Naive thymus-derived CD4-positive, alpha-beta T cell (primary cell): Measurements from ENCODE around the gene SELPLG. TPM values are rescaled to one million over a fixed set of nuclear protein-coding genes. Genes with fewer than 3 reads are reported as not detected.
A peak's percentile ranks its signal among the peaks of the same experiment; 100 is the strongest.

ENCODE experiments used
- ATAC-seq: fragments of 150-1000 bp; cut with Tn5 transposase; 2 replicates; pipeline ENCODE4 v1.10.0; 2021; ENCODE audit warnings: mild to moderate bottlenecking, moderate library complexity
- CTCF ChIA-PET: fragments of 350-600 bp; sonication (Branson Sonifier 250); formaldehyde crosslinking; loops from one replicate; lab custom pipeline; 2021; ENCODE audit warnings: antibody characterized with exemption; lab: Charles Lee
- POLR2A ChIA-PET: fragments of 350-600 bp; sonication (Branson Sonifier 250); formaldehyde crosslinking; loops from one replicate; lab custom pipeline; 2021; ENCODE audit warnings: antibody characterized with exemption, inconsistent platforms; lab: Charles Lee
- DNase-seq, 9 donors: peaks; one replicate each; pipeline versions ENCODE4 v3.0.0 to v3.0.0-alpha.2; 2020 to 2022; ENCODE audit warnings: mixed read lengths in 1 of 9
- H3K27ac ChIP-seq: one replicate; pipeline ENCODE4 v1.7.0; 2013; ENCODE audit warnings: mild to moderate bottlenecking, low read depth, low read length, moderate library complexity
- H3K27me3 ChIP-seq, 2 donors: one replicate each; pipeline ENCODE4 v1.7.0; 2013; ENCODE audit warnings: low read length in 2 of 2, mild to moderate bottlenecking in 2 of 2, moderate library complexity in 2 of 2; ENCODE audit not compliant: control insufficient read depth in 2 of 2, insufficient read depth in 2 of 2
- H3K36me3 ChIP-seq, 3 experiments: 1 replicate in 2 of 3; 2 replicates in 1 of 3; pipeline ENCODE4 v1.7.0; 2013; ENCODE audit warnings: low read length in 3 of 3, mild to moderate bottlenecking in 3 of 3, moderate library complexity in 1 of 3; ENCODE audit not compliant: insufficient read depth in 3 of 3, control insufficient read depth in 2 of 3
- H3K4me1 ChIP-seq, 2 donors: one replicate each; pipeline ENCODE4 v1.7.0; 2013; ENCODE audit warnings: low read length in 2 of 2, mild to moderate bottlenecking in 2 of 2, moderate library complexity in 1 of 2; ENCODE audit not compliant: control insufficient read depth in 2 of 2, insufficient read depth in 2 of 2
- H3K4me3 ChIP-seq: 2 replicates; pipeline ENCODE4 v1.7.0; 2013; ENCODE audit warnings: mild to moderate bottlenecking, low read length
- H3K9me3 ChIP-seq, 3 experiments: 1 replicate in 2 of 3; 2 replicates in 1 of 3; pipeline ENCODE4 v1.7.0; 2013; ENCODE audit warnings: low read length in 3 of 3; ENCODE audit not compliant: control insufficient read depth in 2 of 3
- H3K27ac Mint-ChIP-seq, 9 donors: one replicate each; pipeline ENCODE4 v1.8.0; 2020 to 2022; ENCODE audit warnings: mixed read lengths in 9 of 9, mild to moderate bottlenecking in 8 of 9, moderate library complexity in 5 of 9, inconsistent platforms in 2 of 9
- H3K27me3 Mint-ChIP-seq, 5 donors: one replicate each; pipeline ENCODE4 v1.8.0; 2021 to 2022; ENCODE audit warnings: mixed read lengths in 5 of 5, mild to moderate bottlenecking in 1 of 5
- H3K36me3 Mint-ChIP-seq, 5 donors: one replicate each; pipeline ENCODE4 v1.8.0; 2020 to 2022; ENCODE audit warnings: mixed read lengths in 5 of 5, mild to moderate bottlenecking in 3 of 5, inconsistent platforms in 1 of 5
- H3K4me1 Mint-ChIP-seq, 7 donors: one replicate each; pipeline ENCODE4 v1.8.0; 2020 to 2022; ENCODE audit warnings: mixed read lengths in 7 of 7, mild to moderate bottlenecking in 3 of 7, inconsistent platforms in 1 of 7
- H3K4me3 Mint-ChIP-seq, 10 donors: one replicate each; pipeline ENCODE4 v1.8.0; 2020 to 2022; ENCODE audit warnings: mild to moderate bottlenecking in 10 of 10, mixed read lengths in 10 of 10, moderate library complexity in 6 of 10, inconsistent platforms in 2 of 10
- H3K9me3 Mint-ChIP-seq, 11 donors: one replicate each; pipeline ENCODE4 v1.8.0; 2020 to 2022; ENCODE audit warnings: mixed read lengths in 11 of 11, mild to moderate bottlenecking in 4 of 11, inconsistent platforms in 1 of 11, moderate library complexity in 1 of 11
- intact Hi-C, 2 donors: fragments of 100-400 bp; cut with micrococcal nuclease; formaldehyde crosslinking; loops; one replicate each; pipeline ENCODE4 v1.15.1; 2023
- polyA plus RNA-seq, 2 donors: library from polyadenylated mRNA; unstranded; fragments of 300-500 nt; fragmentation: Illumina TruSeq; gene quantifications; one replicate each; pipeline ENCODE4 v1.2.3, GENCODE V29; 2021
- total RNA-seq, 6 experiments: library from RNA in 5 of 6; stranded (reverse) in 5 of 6; gene quantifications; 1 replicate in 5 of 6; 2 replicates in 1 of 6; pipeline ENCODE4 v1.2.3 and lab custom pipeline; 2021 to 2026

The SELPLG gene
- total and polyA plus RNA-seq, 7 experiments from 2014 or later = 54.3 to 831 (median 161) TPM

DNA sequence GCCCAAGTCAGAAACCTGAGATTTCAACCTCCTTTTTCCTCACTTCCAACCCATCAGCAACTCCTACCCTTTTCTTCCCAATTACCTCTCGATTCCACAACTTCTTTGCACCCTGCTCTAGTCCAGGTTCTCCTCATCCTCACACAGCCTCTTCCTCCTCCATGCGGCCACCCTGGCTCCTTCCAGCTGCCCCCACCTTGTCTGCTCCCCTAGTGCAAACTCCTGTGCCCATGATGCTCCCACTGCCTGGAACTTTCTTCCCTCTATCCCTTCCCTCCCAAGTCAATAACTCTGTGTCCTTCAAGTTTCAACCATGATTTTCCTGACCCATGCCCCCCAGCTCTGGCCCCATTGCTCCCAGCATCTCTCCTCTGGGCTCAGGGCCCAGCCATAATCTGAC lies 17.3 kb downstream of the SELPLG start:
- intact Hi-C loops = loop anchor here (5.0 to 10.0 kb wide), 5 partner anchors 46 to 854 kb away; partner anchors contain the start of genes PRDM4 (in 2 of the 2), SSH1 (in 1 of the 2) and UNG (in 1 of the 2)
- peak overlapping the region; percentile 78 to 93 (median 89) for H3K27ac Mint-ChIP-seq
- H3K9me3 Mint-ChIP-seq = peaks cover 0 to 12% (median 0%) of the 10 kb centered on the region in 11 donors
- Histone ChIP-seq H3K36me3 (peaks cover 0 to 14% (median 13%) of the 10 kb centered on the region in 3 experiments), H3K4me1 (peaks cover 21 to 27% of the 10 kb centered on the region in 2 donors), H3K9me3 (no peaks in the 10 kb centered on the region), H3K27me3 (no peaks in the 10 kb centered on the region), H3K27ac (peak overlapping the region; percentile 57), H3K4me3 (no peak overlapping the region)
- H3K36me3 Mint-ChIP-seq = peaks cover 0 to 41% (median 10%) of the 10 kb centered on the region in 5 donors
- H3K4me3 Mint-ChIP-seq = peak overlapping the region in 5 of 10 donors; percentile 12 to 70 (median 51)
- ChIA-PET CTCF (interaction anchor here (1.7 to 8.1 kb wide), 8 partner anchors 15 to 187 kb away, joined by 6 to 149 read pairs (median 29); partner anchors contain the start of genes ISCU, SART3 and SELPLG), POLR2A (interaction anchor here (0.8 to 10.5 kb wide), 6 partner anchors 16 to 56 kb away, joined by 3 to 132 read pairs (median 12); partner anchors contain the start of genes ISCU, SART3 and SELPLG)
- H3K4me1 Mint-ChIP-seq = peaks cover 34 to 61% (median 52%) of the 10 kb centered on the region in 7 donors
- no peaks in the 10 kb centered on the region for H3K27me3 Mint-ChIP-seq
- ATAC-seq = no peak
- DNase-seq = no peak

DNA sequence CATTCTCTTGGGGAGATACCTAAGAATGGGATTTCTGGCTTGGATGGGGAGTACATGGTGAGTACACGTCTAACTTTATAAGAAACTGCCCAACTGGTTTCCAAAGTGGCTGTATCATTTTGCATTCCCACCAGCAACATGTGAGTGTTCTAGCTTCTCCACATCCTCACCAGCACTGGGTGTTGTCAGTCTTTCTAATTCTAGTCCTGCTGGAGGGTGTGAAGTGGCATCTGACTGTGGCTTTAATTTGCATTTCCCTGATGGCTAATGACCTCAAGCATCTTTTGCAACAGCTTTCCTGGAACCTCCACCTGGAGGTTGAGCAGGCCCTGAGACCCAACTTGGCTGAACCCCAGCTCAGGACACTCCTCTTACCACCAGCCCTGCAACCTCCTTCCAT lies 17.8 kb downstream of the SELPLG start:
- no peak overlapping the region for H3K27ac ChIP-seq
- CTCF ChIA-PET = interaction anchor here (0.7 to 8.1 kb wide), 6 partner anchors 15 to 188 kb away, joined by 3 to 149 read pairs (median 29); partner anchors contain the start of genes ISCU, SART3 and SELPLG
- peak overlapping the region in 8 of 9 donors; percentile 78 to 93 (median 86) for H3K27ac Mint-ChIP-seq

DNA sequence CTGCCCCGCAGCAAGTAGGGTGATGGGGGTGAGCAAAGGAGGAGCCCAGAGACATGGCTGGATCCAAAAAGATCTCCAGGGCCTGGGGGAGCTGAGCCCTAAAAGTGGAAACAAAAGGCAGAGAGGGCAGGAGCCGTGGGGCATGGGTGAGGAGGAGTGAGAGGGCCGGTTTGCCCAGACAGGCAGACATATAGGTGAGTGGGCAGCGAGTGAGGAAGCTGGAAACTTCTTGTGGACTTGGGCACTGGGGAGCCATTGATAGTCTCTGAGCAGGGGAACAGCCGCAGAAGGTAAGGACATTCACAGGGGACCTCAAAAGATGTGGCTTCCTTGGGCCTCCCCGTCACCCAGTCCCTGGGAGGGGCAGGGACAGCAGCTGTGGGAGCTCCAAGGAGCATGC lies 19.1 kb downstream of the SELPLG start:
- H3K27me3 Mint-ChIP-seq = no peaks in the 10 kb centered on the region
- H3K36me3 ChIP-seq = peaks cover 0 to 7% (median 0%) of the 10 kb centered on the region in 3 experiments
- H3K36me3 Mint-ChIP-seq = peaks cover 0 to 33% (median 0%) of the 10 kb centered on the region in 5 donors
- intact Hi-C loops = loop anchor here (5.0 to 10.0 kb wide), 5 partner anchors 48 to 852 kb away; partner anchors contain the start of genes PRDM4 (in 2 of the 2), SSH1 (in 1 of the 2) and UNG (in 1 of the 2)
- no peak overlapping the region for H3K4me3 ChIP-seq
- ChIA-PET CTCF (interaction anchor here (8.1 kb wide), 1 partner anchor 17 kb away, joined by 149 read pairs; the partner anchor contains the start of gene SELPLG), POLR2A (interaction anchor here (7.0 to 10.5 kb wide), 2 partner anchors 17 to 49 kb away, joined by 110 to 132 read pairs; partner anchors contain the start of genes ISCU and SELPLG)
- no peaks in the 10 kb centered on the region for H3K9me3 ChIP-seq
- H3K27ac Mint-ChIP-seq = peak overlapping the region in 8 of 9 donors; percentile 21 to 94 (median 72)
- H3K4me3 Mint-ChIP-seq = no peak overlapping the region
- H3K9me3 Mint-ChIP-seq = peaks cover 0 to 12% (median 0%) of the 10 kb centered on the region in 11 donors
- DNase-seq (no peak), ATAC-seq (no peak)
- no peak overlapping the region for H3K27ac ChIP-seq
- no peaks in the 10 kb centered on the region for H3K27me3 ChIP-seq
- peaks cover 21 to 27% of the 10 kb centered on the region in 2 donors for H3K4me1 ChIP-seq
- H3K4me1 Mint-ChIP-seq = peaks cover 27 to 49% (median 38%) of the 10 kb centered on the region in 7 donors

More for the DNA sequence above, 17.8 kb downstream of the SELPLG start:
- Histone ChIP-seq H3K4me3 (no peak overlapping the region), H3K9me3 (no peaks in the 10 kb centered on the region), H3K4me1 (peaks cover 21 to 27% of the 10 kb centered on the region in 2 donors), H3K36me3 (peaks cover 0 to 13% (median 9%) of the 10 kb centered on the region in 3 experiments), H3K27me3 (no peaks in the 10 kb centered on the region)
- peaks cover 30 to 57% (median 47%) of the 10 kb centered on the region in 7 donors for H3K4me1 Mint-ChIP-seq
- H3K27me3 Mint-ChIP-seq = no peaks in the 10 kb centered on the region
- POLR2A ChIA-PET = interaction anchor here (0.8 to 10.5 kb wide), 5 partner anchors 9 to 50 kb away, joined by 3 to 132 read pairs (median 5); partner anchors contain the start of genes ISCU and SELPLG
- no peak overlapping the region for H3K4me3 Mint-ChIP-seq
- intact Hi-C loops = loop anchor here (5.0 to 10.0 kb wide), 5 partner anchors 46 to 854 kb away; partner anchors contain the start of genes PRDM4 (in 2 of the 2), SSH1 (in 1 of the 2) and UNG (in 1 of the 2)
- H3K36me3 Mint-ChIP-seq = peaks cover 0 to 37% (median 6%) of the 10 kb centered on the region in 5 donors
- peaks cover 0 to 12% (median 0%) of the 10 kb centered on the region in 11 donors for H3K9me3 Mint-ChIP-seq
- DNase-seq = no peak
- ATAC-seq = no peak

DNA sequence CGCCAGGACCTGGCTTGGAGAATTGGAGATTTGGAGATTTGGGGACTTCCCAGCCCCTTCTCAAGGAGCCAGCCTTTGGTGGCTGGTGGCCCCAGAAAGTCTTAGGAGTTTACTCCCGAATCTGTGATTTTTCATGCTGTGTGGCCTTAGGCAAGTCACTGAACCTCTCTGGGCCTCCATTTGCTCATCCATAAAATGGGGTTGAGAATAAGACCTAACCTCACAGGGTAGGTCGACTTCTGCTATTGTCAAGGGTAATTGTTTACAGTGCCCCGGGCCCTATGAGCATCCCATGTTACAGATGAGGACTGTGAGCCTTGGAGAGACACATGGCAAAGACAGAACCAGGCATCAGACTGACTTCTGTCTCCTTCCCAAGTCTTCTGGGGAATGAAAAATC lies 19.7 kb downstream of the SELPLG start:
- no peaks in the 10 kb centered on the region for H3K9me3 ChIP-seq
- POLR2A ChIA-PET = interaction anchor here (7.0 to 10.5 kb wide), 2 partner anchors 18 to 48 kb away, joined by 110 to 132 read pairs; partner anchors contain the start of genes ISCU and SELPLG
- H3K4me1 Mint-ChIP-seq = peaks cover 27 to 45% (median 33%) of the 10 kb centered on the region in 7 donors

DNA sequence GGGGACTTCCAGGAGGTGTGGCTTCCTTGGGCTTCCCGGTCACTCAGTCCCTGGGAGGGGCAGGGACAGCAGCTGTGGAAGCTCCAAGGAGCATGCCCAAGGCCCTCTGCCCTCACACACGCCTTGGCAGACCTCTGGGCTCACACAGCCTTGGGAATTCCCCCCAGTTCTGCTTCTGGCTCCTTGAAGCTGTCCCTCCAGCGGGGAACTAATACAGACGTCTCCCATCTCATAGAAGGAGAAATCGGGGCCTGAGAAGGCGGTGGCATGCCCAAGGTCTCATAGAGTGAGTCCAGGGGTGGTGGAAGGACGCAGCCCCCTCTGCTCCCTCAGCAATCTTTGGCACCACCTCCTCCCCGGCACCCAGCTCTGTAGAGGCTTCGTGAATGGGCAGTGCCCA lies 20.1 kb downstream of the SELPLG start:
- Histone ChIP-seq H3K4me3 (no peak overlapping the region), H3K27me3 (no peaks in the 10 kb centered on the region), H3K27ac (no peak overlapping the region), H3K36me3 (peaks cover 0 to 3% (median 0%) of the 10 kb centered on the region in 3 experiments), H3K4me1 (peaks cover 21 to 26% of the 10 kb centered on the region in 2 donors), H3K9me3 (no peaks in the 10 kb centered on the region)
- ChIA-PET CTCF (interaction anchor here (1.0 to 2.1 kb wide), 3 partner anchors 33 to 49 kb away, joined by 3 to 7 read pairs (median 4); no protein-coding TSS in a partner anchor), POLR2A (interaction anchor here (7.0 to 10.5 kb wide), 2 partner anchors 18 to 48 kb away, joined by 110 to 132 read pairs; partner anchors contain the start of genes ISCU and SELPLG)
- ATAC-seq (no peak), DNase-seq (no peak)
- Mint-ChIP-seq H3K4me3 (no peak overlapping the region), H3K36me3 (peaks cover 0 to 31% (median 0%) of the 10 kb centered on the region in 5 donors), H3K4me1 (peaks cover 24 to 40% (median 30%) of the 10 kb centered on the region in 7 donors), H3K27ac (peak overlapping the region in 1 of 9 donors; percentile 31), H3K9me3 (peaks cover 0 to 12% (median 0%) of the 10 kb centered on the region in 11 donors), H3K27me3 (no peaks in the 10 kb centered on the region)
- intact Hi-C loops = loop anchor here in 1 of 2 donors (10.0 kb wide), 1 partner anchor 849 kb away; the partner anchor contains the start of gene PRDM4

More for the DNA sequence above, 19.7 kb downstream of the SELPLG start:
- intact Hi-C loops = loop anchor here in 1 of 2 donors (10.0 kb wide), 1 partner anchor 849 kb away; the partner anchor contains the start of gene PRDM4
- no peak overlapping the region for H3K4me3 Mint-ChIP-seq
- no peak overlapping the region for H3K4me3 ChIP-seq
- peaks cover 0 to 7% (median 0%) of the 10 kb centered on the region in 3 experiments for H3K36me3 ChIP-seq
- H3K27ac Mint-ChIP-seq = peak overlapping the region in 6 of 9 donors; percentile 21 to 82 (median 59)
- H3K27ac ChIP-seq = no peak overlapping the region
- CTCF ChIA-PET = interaction anchor here (1.0 to 2.1 kb wide), 2 partner anchors 33 to 50 kb away, joined by 4 to 7 read pairs; no protein-coding TSS in a partner anchor
- ATAC-seq (no peak), DNase-seq (no peak)
- no peaks in the 10 kb centered on the region for H3K27me3 ChIP-seq
- H3K4me1 ChIP-seq = peaks cover 21 to 27% of the 10 kb centered on the region in 2 donors
- H3K36me3 Mint-ChIP-seq = peaks cover 0 to 33% (median 0%) of the 10 kb centered on the region in 5 donors
- no peaks in the 10 kb centered on the region for H3K27me3 Mint-ChIP-seq
- H3K9me3 Mint-ChIP-seq = peaks cover 0 to 12% (median 0%) of the 10 kb centered on the region in 11 donors
